Left forelimb (tissue), 1 donor: ENCODE data around the gene HADHA.

Source experiments
- DNase-seq: peaks from one replicate; pipeline ENCODE4 v3.0.0-alpha.2; 2018; ENCODE audit warnings: low spot score

HADHA gene

GRCh38 chr2:26245231-26245732 is 850 bp upstream of the HADHA start:
- no peak for DNase-seq

GRCh38 chr2:26243470-26244308 is 743 bp downstream of the HADHA start:
- DNase-seq, result no peak

- DNase-seq, result no peak
These were observed 2.5 kb downstream of the HADHA start for GRCh38 chr2:26241928-26242436.

- DNase-seq, result no peak
These were observed 6.0 kb downstream of the HADHA start for GRCh38 chr2:26238311-26238958.

- no peak for DNase-seq
These were observed 6.6 kb downstream of the HADHA start for GRCh38 chr2:26237868-26238267.

GRCh38 chr2:26235089-26235488 is 9.3 kb downstream of the HADHA start:
- DNase-seq, result no peak

GRCh38 chr2:26230806-26231205 is 13.6 kb downstream of the HADHA start:
- no peak for DNase-seq

GRCh38 chr2:26229595-26229994 is 14.8 kb downstream of the HADHA start:
- no peak for DNase-seq

- no peak for DNase-seq
These were observed 20.3 kb downstream of the HADHA start for GRCh38 chr2:26224095-26224494.

- DNase-seq, result no peak
These were observed 21.4 kb downstream of the HADHA start for GRCh38 chr2:26223018-26223417.

GRCh38 chr2:26217720-26218119 is 26.7 kb downstream of the HADHA start:
- DNase-seq, result no peak

GRCh38 chr2:26216587-26216986 is 27.8 kb downstream of the HADHA start:
- DNase-seq, result no peak

- no peak for DNase-seq
These were observed 28.6 kb downstream of the HADHA start for GRCh38 chr2:26215833-26216232.

- DNase-seq, result no peak
These were observed 29.7 kb downstream of the HADHA start for GRCh38 chr2:26214759-26215158.

GRCh38 chr2:26212011-26212410 is 32.4 kb downstream of the HADHA start:
- no peak for DNase-seq

- DNase-seq, result no peak
These were observed 40.5 kb downstream of the HADHA start for GRCh38 chr2:26203906-26204305.

- no peak for DNase-seq
These were observed 41.4 kb downstream of the HADHA start for GRCh38 chr2:26202981-26203490.

- DNase-seq, result no peak
These were observed 46.9 kb downstream of the HADHA start for GRCh38 chr2:26197516-26197915.

- DNase-seq, result no peak
These were observed 47.6 kb downstream of the HADHA start for GRCh38 chr2:26196683-26197418.

- DNase-seq, result no peak
These were observed 49.1 kb downstream of the HADHA start for GRCh38 chr2:26195040-26195984.
